ENCODE measurements around the gene GABPA. TPM values are rescaled to one million over a fixed set of nuclear protein-coding genes. Genes with fewer than 3 reads are reported as not detected.

GABPA gene
- total and polyA plus RNA-seq, 9 of the 15 experiments (the other 6 are each of a cell fraction or from before 2014, with no cell fraction given), result 8.9 to 35.7 (median 22.8) TPM

DNA sequence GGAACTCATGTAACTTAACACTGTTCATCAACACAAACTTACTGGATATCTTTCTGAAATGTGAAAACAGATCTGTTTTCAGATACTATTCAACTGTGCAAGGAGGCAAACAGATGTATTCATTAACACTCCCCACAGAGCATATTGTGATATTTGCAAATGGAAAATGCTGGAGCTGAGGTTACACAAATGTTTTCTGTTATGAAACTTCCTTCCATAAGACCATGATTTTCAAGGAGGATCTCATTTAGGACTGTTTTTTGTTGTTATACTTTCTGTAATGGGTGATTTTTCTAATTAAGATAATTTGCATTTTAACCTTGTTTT lies 56.1 kb downstream of the GABPA start:
- H3K27ac ChIP-seq (ENCODE audit: extremely low read depth, low read depth, low read length), result no peak overlapping the region
- no peaks in the 10 kb centered on the region for H3K9me3 ChIP-seq (replicated peaks; ENCODE audit: control insufficient read depth, insufficient read depth, low read depth, low read length)
- no peak overlapping the region for H3K4me3 ChIP-seq
- H3K4me2 ChIP-seq (ENCODE audit: insufficient read depth, low read length), result peak overlapping the region; percentile 68
- no peaks in the 10 kb centered on the region for H3K36me3 ChIP-seq (ENCODE audit: control insufficient read depth, insufficient read depth, low read length)
- no peaks in the 10 kb centered on the region for H4K20me1 ChIP-seq (replicated peaks; ENCODE audit: control insufficient read depth, insufficient read depth, low read length)
- BruUV-seq (replicated peaks), result no TSS peak
- in situ Hi-C loops (cut with MboI) (no loop called here), intact Hi-C loops (cut with micrococcal nuclease) (no loop called here)
- no peaks in the 10 kb centered on the region; a peak in 1 of 5 replicates for H3K4me1 ChIP-seq (replicated peaks in 1 of 2; ENCODE audit: control insufficient read depth in 2 of 2, insufficient read depth in 2 of 2, low read length in 2 of 2)
- H3K79me2 ChIP-seq (ENCODE audit: control insufficient read depth, insufficient read depth, low read length), result no peaks in the 10 kb centered on the region
- peak overlapping the region; percentile 91 for H2AFZ ChIP-seq (ENCODE audit: low read depth, low read length)
- no peak; the same call in 2 of the 3 replicates for ATAC-seq
- CTCF ChIA-PET (ENCODE audit: low intra/inter-chr PET ratio), result no interaction called here
- no peaks in the 10 kb centered on the region; a peak in 3 of 5 replicates for H3K27me3 ChIP-seq (ENCODE audit: control insufficient read depth in 2 of 2, insufficient read depth in 2 of 2, low read length in 2 of 2)
- FAIRE-seq, result no peak
- DNase-seq (ENCODE audit: extremely low read depth in 1 of 4, low spot score in 3 of 4), result no peak
- POLR2A ChIA-PET, result interaction anchor here (0.7 to 1.5 kb wide), 2 partner anchors 9 to 31 kb away, joined by 3 read pairs; no protein-coding TSS in a partner anchor
- H3K9ac ChIP-seq (ENCODE audit: insufficient read depth in 1 of 2, low read depth in 2 of 2, low read length in 2 of 2), result no peak overlapping the region
- TF ChIP-seq GABPA (tag; conservative IDR thresholded peaks at IDR 0.05; ENCODE audit: low read depth), result peak; percentile 60; the same call in 1 of the 2 replicates
- TF ChIP-seq ZNF140 (CRISPR knock-in tag; IDR thresholded peaks at IDR 0.05), result no peak
- no peaks in the 10 kb centered on the region for H3K9me1 ChIP-seq (ENCODE audit: control insufficient read depth, insufficient read depth, low read length)

DNA sequence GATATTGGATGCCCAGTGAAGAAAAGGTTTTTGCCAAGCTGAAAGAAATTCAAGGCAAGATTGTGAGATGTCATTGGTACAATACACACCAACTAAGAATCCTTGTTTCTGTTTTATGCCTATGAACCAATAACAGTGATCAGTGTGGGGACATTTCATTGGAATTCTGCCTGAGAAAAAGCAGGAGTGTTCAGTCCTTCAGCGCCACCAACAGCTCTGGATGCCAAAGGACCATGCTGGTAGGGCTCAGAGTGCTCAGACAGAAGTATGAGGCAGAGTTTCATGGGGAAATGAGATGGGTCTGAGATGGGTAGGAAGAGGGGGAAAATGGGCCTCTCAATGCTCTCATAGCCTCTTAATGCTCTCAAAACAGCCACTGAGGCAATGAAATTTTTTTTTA lies 56.5 kb downstream of the GABPA start:
- no TSS peak for BruUV-seq (replicated peaks)
- in situ Hi-C loops (cut with MboI) (no loop called here), intact Hi-C loops (cut with micrococcal nuclease) (no loop called here)
- Histone ChIP-seq H3K4me2 (ENCODE audit: insufficient read depth, low read length) (no peak overlapping the region), H3K27ac (ENCODE audit: extremely low read depth, low read depth, low read length) (no peak overlapping the region), H4K20me1 (replicated peaks; ENCODE audit: control insufficient read depth, insufficient read depth, low read length) (no peaks in the 10 kb centered on the region), H3K4me3 (no peak overlapping the region), H3K9me3 (replicated peaks; ENCODE audit: control insufficient read depth, insufficient read depth, low read depth, low read length) (no peaks in the 10 kb centered on the region), H3K9ac (ENCODE audit: insufficient read depth in 1 of 2, low read depth in 2 of 2, low read length in 2 of 2) (no peak overlapping the region), H3K36me3 (ENCODE audit: control insufficient read depth, insufficient read depth, low read length) (no peaks in the 10 kb centered on the region), H3K4me1 (replicated peaks in 1 of 2; ENCODE audit: control insufficient read depth in 2 of 2, insufficient read depth in 2 of 2, low read length in 2 of 2) (no peaks in the 10 kb centered on the region; a peak in 1 of 5 replicates), H3K27me3 (ENCODE audit: control insufficient read depth in 2 of 2, insufficient read depth in 2 of 2, low read length in 2 of 2) (no peaks in the 10 kb centered on the region; a peak in 3 of 5 replicates), H2AFZ (ENCODE audit: low read depth, low read length) (no peak overlapping the region), H3K9me1 (ENCODE audit: control insufficient read depth, insufficient read depth, low read length) (no peaks in the 10 kb centered on the region), H3K79me2 (ENCODE audit: control insufficient read depth, insufficient read depth, low read length) (no peaks in the 10 kb centered on the region)
- POLR2A ChIA-PET, result interaction anchor here (1.5 kb wide), 1 partner anchor 32 kb away, joined by 3 read pairs; no protein-coding TSS in a partner anchor
- DNase-seq (ENCODE audit: extremely low read depth in 1 of 4, low spot score in 3 of 4), result no peak
- TF ChIP-seq NELFE (IDR thresholded peaks at IDR 0.05; ENCODE audit: insufficient read depth, insufficient read length) (no peak), JUN (IDR thresholded peaks at IDR 0.05; ENCODE audit: borderline replicate concordance, low read depth, low read length) (no peak), JUN (CRISPR knock-in tag; IDR thresholded peaks at IDR 0.05; ENCODE audit: borderline replicate concordance) (no peak)
- TF ChIP-seq, protein P1, sequence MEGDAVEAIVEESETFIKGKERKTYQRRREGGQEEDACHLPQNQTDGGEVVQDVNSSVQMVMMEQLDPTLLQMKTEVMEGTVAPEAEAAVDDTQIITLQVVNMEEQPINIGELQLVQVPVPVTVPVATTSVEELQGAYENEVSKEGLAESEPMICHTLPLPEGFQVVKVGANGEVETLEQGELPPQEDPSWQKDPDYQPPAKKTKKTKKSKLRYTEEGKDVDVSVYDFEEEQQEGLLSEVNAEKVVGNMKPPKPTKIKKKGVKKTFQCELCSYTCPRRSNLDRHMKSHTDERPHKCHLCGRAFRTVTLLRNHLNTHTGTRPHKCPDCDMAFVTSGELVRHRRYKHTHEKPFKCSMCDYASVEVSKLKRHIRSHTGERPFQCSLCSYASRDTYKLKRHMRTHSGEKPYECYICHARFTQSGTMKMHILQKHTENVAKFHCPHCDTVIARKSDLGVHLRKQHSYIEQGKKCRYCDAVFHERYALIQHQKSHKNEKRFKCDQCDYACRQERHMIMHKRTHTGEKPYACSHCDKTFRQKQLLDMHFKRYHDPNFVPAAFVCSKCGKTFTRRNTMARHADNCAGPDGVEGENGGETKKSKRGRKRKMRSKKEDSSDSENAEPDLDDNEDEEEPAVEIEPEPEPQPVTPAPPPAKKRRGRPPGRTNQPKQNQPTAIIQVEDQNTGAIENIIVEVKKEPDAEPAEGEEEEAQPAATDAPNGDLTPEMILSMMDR (IDR thresholded peaks at IDR 0.05 in 2 of 3, conservative IDR thresholded peaks at IDR 0.05 in 1 of 3; ENCODE audit: insufficient read depth in 2 of 3, low read depth in 1 of 3, low read length in 3 of 3), result peak in 1 of 3 experiments; percentile 13; a peak in 1 of 6 replicates
- 6% methylated on average over 1 of the region's 1 CpG for WGBS (ENCODE audit: insufficient coverage, low coverage, missing lambda C conversion rate)
- CTCF ChIA-PET (ENCODE audit: low intra/inter-chr PET ratio), result no interaction called here
- no peak for FAIRE-seq
- ATAC-seq, result peak; percentile 35; the same call in 2 of the 3 replicates
